Vagina (tissue), 2 donors: Measurements from ENCODE around the gene FBXL14. TPM values are rescaled to one million over a fixed set of nuclear protein-coding genes. Genes with fewer than 3 reads are reported as not detected.

Experiments
- DNase-seq, 2 donors: peaks; one replicate each; pipeline ENCODE4 v3.0.0-alpha.2; 2017; ENCODE audit errors: extremely low spot score in 2 of 2
- H3K27ac ChIP-seq: fragments of 200-600 bp; sonication (generic); one replicate; pipeline ENCODE4 v1.5.1; 2019
- H3K27me3 ChIP-seq: fragments of 200-600 bp; sonication (generic); one replicate; pipeline ENCODE4 v1.5.1; 2019
- H3K36me3 ChIP-seq, 2 donors: fragments of 200-600 bp; sonication (generic); one replicate each; pipeline ENCODE4 v1.5.1; 2017 to 2019
- H3K4me1 ChIP-seq: fragments of 200-600 bp; sonication (generic); one replicate; pipeline ENCODE4 v1.5.1; 2019
- H3K4me3 ChIP-seq, 2 donors: fragments of 200-600 bp; sonication (generic); 1 replicate in 1 of 2; 2 replicates in 1 of 2; pipeline ENCODE4 v1.5.1; 2016 to 2019
- H3K9me3 ChIP-seq: fragments of 200-600 bp; sonication (generic); one replicate; pipeline ENCODE4 v1.5.1; 2019
- POLR2A ChIP-seq, 2 donors: fragments of 450-650 bp; IDR thresholded peaks; one replicate each; pipeline ENCODE4 v1.6.1; 2017; ENCODE audit warnings: antibody characterized with exemption in 2 of 2, mild to moderate bottlenecking in 2 of 2, moderate library complexity in 2 of 2
- POLR2AphosphoS5 ChIP-seq, 2 donors: sonication (generic); formaldehyde crosslinking; IDR thresholded peaks; one replicate each; pipeline ENCODE4 v1.9.0; 2017; ENCODE audit warnings: antibody characterized with exemption in 2 of 2, mild to moderate bottlenecking in 2 of 2, low read depth in 1 of 2; ENCODE audit not compliant: insufficient read depth in 1 of 2
- intact Hi-C: fragments of 100-400 bp; cut with DNase I; formaldehyde crosslinking; loops from one replicate; pipeline ENCODE4 v1.15.1; 2023
- total RNA-seq: library from RNA; depleted of rRNA; stranded (reverse); fragments of >200 nt; gene quantifications from one replicate; pipeline ENCODE4 v1.2.3, GENCODE V29; 2016
- TF ChIP-seq, protein P1 (sequence below), 3 experiments: fragments of 450-650 bp in 2 of 3; fragments of 200-600 bp in 1 of 3; sonication (generic) in 1 of 3; IDR thresholded peaks; one replicate each; pipeline ENCODE4 v1.5.1; 2017 to 2019; ENCODE audit warnings: antibody characterized with exemption in 3 of 3, mild to moderate bottlenecking in 2 of 3, moderate library complexity in 2 of 3

FBXL14 gene
- total RNA-seq, 1 donor from 2014 or later: 15.2 TPM

GRCh38 chr12:1620092-1620491 is 25.7 kb upstream of the FBXL14 start:
- DNase-seq: no peak
- H3K4me1 ChIP-seq: peaks cover under 1% of the 10 kb centered on the region
- TF ChIP-seq POLR2A (IDR thresholded peaks at IDR 0.05) (no peak), POLR2AphosphoS5 (IDR thresholded peaks at IDR 0.05; ENCODE audit: insufficient read depth in 1 of 2, low read depth in 1 of 2) (no peak)
- TF ChIP-seq, protein P1, sequence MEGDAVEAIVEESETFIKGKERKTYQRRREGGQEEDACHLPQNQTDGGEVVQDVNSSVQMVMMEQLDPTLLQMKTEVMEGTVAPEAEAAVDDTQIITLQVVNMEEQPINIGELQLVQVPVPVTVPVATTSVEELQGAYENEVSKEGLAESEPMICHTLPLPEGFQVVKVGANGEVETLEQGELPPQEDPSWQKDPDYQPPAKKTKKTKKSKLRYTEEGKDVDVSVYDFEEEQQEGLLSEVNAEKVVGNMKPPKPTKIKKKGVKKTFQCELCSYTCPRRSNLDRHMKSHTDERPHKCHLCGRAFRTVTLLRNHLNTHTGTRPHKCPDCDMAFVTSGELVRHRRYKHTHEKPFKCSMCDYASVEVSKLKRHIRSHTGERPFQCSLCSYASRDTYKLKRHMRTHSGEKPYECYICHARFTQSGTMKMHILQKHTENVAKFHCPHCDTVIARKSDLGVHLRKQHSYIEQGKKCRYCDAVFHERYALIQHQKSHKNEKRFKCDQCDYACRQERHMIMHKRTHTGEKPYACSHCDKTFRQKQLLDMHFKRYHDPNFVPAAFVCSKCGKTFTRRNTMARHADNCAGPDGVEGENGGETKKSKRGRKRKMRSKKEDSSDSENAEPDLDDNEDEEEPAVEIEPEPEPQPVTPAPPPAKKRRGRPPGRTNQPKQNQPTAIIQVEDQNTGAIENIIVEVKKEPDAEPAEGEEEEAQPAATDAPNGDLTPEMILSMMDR (IDR thresholded peaks at IDR 0.05): no peak
- H3K27ac ChIP-seq: no peak overlapping the region
- no peaks in the 10 kb centered on the region for H3K27me3 ChIP-seq
- intact Hi-C loops: loop anchor here (10.0 kb wide), 1 partner anchor 1305 kb away; no protein-coding TSS in a partner anchor
- no peak overlapping the region for H3K4me3 ChIP-seq
- no peaks in the 10 kb centered on the region for H3K9me3 ChIP-seq
- no peaks in the 10 kb centered on the region for H3K36me3 ChIP-seq

GRCh38 chr12:1619587-1619986 is 25.2 kb upstream of the FBXL14 start:
- Histone ChIP-seq H3K4me1 (no peaks in the 10 kb centered on the region), H3K36me3 (no peaks in the 10 kb centered on the region), H3K27me3 (no peaks in the 10 kb centered on the region), H3K4me3 (no peak overlapping the region), H3K27ac (no peak overlapping the region), H3K9me3 (no peaks in the 10 kb centered on the region)
- no peak for TF ChIP-seq POLR2A (IDR thresholded peaks at IDR 0.05)
- TF ChIP-seq, protein P1 (IDR thresholded peaks at IDR 0.05): no peak
- intact Hi-C loops: no loop called here
- no peak for DNase-seq

- Histone ChIP-seq H3K4me1 (no peaks in the 10 kb centered on the region), H3K4me3 (no peak overlapping the region)
- intact Hi-C loops: no loop called here
Observed at GRCh38 chr12:1619159-1619558, 24.8 kb upstream of the FBXL14 start.

DNA sequence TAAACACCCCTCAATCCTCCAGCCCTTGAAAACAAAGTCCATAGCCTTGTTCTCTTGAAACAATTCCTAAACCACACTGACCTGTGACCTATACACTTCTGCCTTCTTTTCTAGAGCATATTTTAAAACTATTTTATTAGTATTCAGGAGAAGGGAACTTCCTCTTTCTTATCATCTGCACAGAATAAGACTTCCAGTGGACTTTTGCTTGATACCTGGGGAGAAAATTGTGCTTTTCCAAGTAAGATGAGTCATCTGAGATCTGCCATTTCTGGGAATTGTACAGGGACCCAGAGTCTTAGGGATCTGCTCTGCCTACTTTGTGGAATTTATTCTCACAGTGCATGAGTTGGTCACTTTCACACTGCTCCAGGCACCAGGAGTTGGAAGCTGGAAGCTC is 24.1 kb upstream of the FBXL14 start:
- no peaks in the 10 kb centered on the region for H3K4me1 ChIP-seq
- intact Hi-C loops: no loop called here
- no peak overlapping the region for H3K4me3 ChIP-seq
- no peaks in the 10 kb centered on the region for H3K9me3 ChIP-seq
- no peak for DNase-seq
- no peak overlapping the region for H3K27ac ChIP-seq
- no peaks in the 10 kb centered on the region for H3K27me3 ChIP-seq
- H3K36me3 ChIP-seq: no peaks in the 10 kb centered on the region
- TF ChIP-seq, protein P1 (IDR thresholded peaks at IDR 0.05): no peak
- TF ChIP-seq POLR2AphosphoS5 (IDR thresholded peaks at IDR 0.05; ENCODE audit: insufficient read depth in 1 of 2, low read depth in 1 of 2) (no peak), POLR2A (IDR thresholded peaks at IDR 0.05) (no peak)

More at GRCh38 chr12:1619159-1619558, 24.8 kb upstream of the FBXL14 start:
- no peak for TF ChIP-seq POLR2A (IDR thresholded peaks at IDR 0.05)
- TF ChIP-seq, protein P1 (IDR thresholded peaks at IDR 0.05): no peak
- TF ChIP-seq POLR2AphosphoS5 (IDR thresholded peaks at IDR 0.05; ENCODE audit: insufficient read depth in 1 of 2, low read depth in 1 of 2): no peak
- no peak overlapping the region for H3K27ac ChIP-seq
- DNase-seq: no peak
- no peaks in the 10 kb centered on the region for H3K9me3 ChIP-seq
- no peaks in the 10 kb centered on the region for H3K36me3 ChIP-seq
- no peaks in the 10 kb centered on the region for H3K27me3 ChIP-seq

- Histone ChIP-seq H3K36me3 (no peaks in the 10 kb centered on the region), H3K4me3 (no peak overlapping the region), H3K9me3 (no peaks in the 10 kb centered on the region), H3K4me1 (no peaks in the 10 kb centered on the region), H3K27me3 (no peaks in the 10 kb centered on the region), H3K27ac (no peak overlapping the region)
- TF ChIP-seq POLR2A (IDR thresholded peaks at IDR 0.05) (no peak), POLR2AphosphoS5 (IDR thresholded peaks at IDR 0.05; ENCODE audit: insufficient read depth in 1 of 2, low read depth in 1 of 2) (no peak)
- TF ChIP-seq, protein P1 (IDR thresholded peaks at IDR 0.05): no peak
- intact Hi-C loops: no loop called here
- DNase-seq: no peak
Observed at GRCh38 chr12:1616233-1617066, 22.1 kb upstream of the FBXL14 start.
